Activated CD8-positive, alpha-beta memory T cell treated with anti-CD3 and anti-CD28 coated beads, Interleukin-2, amount 50 U/mL, for 4 hours (primary cell): ENCODE results near the gene ZNF429.
A peak's percentile ranks its signal among the peaks of the same experiment; 100 is the strongest.
"Not testable (repeated sequence)": the region's sequence is repeated elsewhere in the genome, so short reads cannot be mapped to it uniquely, and the experiment has no call there.

ENCODE experiments used
- DNase-seq: peaks from one replicate; pipeline ENCODE4 v3.0.0-alpha.2; 2020

Gene ZNF429

DNA sequence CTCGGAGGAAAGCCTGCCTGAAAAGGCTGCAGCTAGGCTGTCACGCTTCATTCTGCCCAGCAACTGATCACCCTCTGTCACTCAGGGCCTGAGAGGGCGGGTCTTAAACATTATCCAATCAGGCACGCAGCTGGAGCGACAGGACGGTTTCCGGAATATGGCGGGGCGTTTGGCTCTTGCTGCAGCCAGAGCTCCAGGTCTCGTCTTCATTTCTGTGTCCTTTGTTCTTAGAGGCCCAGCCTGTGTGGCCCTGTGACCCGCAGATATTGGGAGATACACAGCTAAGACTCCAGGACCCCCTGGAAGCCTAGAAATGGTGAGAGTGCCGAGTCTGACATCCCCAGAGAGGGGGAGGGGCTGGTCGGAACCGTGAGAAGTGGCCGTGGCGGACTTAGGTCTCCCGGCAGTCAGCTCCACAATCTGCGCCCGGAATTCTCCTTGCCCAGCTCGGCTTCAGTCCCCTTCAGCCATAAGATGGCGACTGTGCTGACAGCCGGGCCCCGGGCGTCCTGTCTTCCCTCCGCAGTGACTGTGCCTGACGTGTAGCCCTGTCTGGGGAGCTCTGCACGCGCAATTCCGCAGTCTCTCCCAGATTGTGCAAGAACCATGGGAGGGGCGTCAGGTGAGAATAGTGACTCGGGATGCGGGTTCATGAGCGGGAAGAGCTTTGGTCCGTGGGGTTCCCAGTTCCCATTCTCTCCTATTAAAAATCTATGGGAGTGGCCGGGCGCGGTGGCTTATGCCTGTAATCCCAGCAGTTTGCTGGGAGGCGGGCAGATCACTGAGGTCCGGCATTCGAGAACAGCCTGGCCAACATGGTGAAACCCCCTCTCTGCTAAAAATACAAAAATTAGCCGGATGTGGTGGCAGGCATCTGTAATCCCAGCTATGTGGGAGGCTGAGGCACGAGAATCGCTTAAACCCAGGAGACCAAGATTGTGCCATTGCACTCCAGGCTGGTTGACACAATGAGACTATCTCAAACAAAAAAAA lies at the start of gene ZNF429:
ZNF429 (plus strand) TSS at position 144 of the 993 bp plus-strand sequence; CDS start at position 314, 170 bp downstream.
- peak; percentile 89 for DNase-seq

DNA sequence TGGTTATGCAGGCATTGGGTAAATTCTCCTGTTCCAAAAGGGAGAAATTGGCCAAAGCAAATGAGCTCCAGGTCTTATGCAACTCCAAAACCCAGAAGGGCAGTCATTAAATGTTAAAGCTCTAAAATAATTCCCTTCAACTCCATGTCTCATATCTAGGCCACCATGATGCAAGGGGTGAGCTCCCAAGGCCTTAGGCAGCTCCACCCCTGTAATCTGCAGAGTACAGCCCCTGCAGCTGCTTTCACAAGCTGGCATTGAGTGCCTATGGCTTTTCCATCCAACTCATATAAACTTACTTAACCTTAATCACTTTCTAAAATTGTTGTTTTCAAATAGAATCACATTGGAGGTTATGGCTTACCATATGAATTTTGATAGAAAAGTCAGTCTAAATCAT lies 44.7 kb upstream of the ZNF429 start:
- DNase-seq: no peak

DNA sequence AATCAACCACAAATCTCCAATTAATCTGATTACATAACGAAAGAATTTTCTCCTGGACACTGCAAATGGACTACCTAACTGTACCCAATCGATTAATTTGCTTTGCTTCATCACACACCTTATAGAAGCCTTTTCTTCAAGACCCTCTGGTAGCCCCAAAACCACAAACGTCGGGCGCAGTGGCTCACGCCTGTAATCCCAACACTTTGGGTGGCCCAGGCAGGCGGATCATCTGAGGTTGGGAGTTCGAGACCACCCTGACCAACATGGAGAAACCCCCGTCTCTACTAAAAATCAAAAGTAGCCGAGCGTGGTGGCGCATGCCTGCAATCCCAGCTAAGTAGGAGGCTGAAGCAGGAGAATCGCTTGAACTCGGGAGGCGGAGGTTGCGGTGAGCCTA lies 42.9 kb upstream of the ZNF429 start:
- DNase-seq: no peak

DNA sequence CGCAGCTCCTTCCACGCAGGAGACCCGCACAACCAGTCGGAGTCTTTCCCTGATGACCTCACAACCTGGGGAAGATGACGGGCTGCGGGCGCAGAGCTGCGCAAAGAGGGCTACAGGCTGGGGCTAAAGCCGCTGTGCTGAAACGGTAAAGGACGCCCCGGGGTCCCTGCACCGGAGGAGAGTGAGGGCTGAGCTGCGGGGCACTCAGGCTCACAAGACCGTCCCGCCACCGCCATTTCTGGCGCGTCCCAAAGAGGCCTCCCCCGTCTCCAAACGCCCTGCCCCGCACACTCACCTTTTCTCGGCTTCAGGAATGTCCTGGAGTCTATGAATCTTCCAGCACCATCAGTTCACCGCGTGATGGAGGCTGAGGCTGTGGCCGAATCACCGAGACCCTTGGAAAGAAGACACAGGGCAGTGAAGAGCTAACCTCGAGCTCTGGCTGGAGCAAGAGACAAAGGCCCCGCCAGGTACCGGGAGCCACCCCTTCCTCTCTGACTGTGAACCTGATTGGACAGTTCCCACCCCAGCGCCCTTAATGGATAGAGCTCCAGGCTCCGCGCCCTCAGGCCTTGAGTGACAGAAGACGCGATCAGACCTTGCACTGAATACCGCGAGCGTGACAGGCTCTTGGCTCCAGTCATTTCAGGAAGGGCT lies 41.8 kb upstream of the ZNF429 start:
- DNase-seq: no peak

DNA sequence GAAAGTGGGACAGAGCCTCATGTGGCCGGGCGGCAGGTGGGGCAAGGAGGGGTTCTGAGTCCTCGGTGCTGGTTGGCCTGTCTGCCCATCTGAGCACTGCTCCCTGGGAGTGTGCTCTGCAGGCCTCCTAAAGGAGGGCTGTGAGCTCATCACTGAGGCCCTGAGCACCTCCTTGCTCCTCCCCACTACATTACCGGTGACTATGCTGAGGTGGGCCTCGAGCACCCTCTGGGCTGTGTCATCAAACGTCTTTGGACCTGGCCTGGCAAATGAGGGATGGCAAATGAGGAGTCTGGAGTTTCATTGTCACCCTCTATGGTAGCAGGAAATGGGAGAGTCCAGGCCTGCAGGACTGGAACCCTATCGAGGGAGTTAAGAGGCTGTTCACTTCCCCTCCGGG lies 38.8 kb upstream of the ZNF429 start:
- DNase-seq: no peak

DNA sequence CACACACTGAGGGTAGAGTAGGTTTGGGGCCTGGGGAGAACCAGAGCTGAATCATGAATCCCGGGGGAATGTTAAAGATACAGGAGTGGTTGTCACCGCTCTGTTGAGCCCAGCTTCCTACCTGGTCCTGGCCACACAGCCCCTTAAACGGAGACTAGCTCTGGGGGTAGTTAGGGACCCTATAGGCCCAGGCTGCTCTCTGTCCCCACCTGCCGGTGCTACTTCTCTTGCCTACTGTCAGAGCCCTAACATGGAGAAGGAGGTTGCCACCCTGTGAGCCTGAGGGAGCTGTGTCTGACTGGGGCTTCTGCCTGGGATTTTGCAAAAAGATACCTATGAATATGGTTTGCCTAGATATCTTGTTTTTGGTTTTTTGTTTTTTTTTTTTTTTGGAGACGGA lies 36.6 kb upstream of the ZNF429 start:
- no peak for DNase-seq

DNA sequence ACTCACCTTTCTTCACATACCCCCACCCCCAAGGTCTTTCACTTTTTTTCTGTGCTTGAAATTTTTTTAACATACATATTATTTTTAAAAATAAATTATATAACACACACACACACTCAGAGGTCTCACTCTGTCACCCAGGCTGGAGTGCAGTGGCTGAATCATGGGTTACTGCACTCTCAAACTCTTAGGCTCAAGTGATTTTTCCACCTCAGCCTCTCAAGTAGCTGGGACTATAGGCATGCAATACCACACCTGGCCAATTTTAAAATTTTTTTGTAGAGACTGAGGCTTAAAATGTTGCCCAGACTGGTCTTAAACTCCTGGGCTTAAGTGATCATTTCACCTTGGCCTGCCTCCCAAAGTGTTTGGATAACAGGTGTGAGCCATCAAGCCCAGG lies 32.9 kb upstream of the ZNF429 start:
- DNase-seq: no peak

DNA sequence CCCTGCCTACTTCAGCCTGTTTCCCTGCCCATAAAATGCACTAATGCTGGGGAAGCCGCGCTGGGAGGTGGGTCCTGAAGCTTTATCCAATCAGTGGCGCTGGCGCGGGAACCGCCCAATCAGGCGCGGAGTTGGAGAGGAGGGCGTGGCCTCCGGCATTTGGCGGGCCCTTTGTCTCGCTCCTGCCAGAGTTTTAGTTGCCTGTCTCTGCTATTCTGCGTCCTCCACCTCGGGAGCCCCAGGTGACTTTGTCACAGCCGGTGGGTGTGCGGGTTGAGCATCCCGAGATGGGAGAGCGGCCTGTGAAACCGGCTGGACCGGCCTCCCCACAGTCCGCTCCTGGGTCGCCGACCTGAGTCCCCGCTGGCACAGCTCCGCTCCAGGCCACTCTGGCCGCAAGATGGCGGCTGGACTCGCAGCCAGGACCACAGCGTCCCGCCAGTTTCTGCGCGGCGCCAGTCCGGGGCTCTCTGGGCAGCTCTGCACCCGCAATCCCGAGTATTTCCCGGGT lies 30.7 kb upstream of the ZNF429 start:
- DNase-seq: peak; percentile 66

DNA sequence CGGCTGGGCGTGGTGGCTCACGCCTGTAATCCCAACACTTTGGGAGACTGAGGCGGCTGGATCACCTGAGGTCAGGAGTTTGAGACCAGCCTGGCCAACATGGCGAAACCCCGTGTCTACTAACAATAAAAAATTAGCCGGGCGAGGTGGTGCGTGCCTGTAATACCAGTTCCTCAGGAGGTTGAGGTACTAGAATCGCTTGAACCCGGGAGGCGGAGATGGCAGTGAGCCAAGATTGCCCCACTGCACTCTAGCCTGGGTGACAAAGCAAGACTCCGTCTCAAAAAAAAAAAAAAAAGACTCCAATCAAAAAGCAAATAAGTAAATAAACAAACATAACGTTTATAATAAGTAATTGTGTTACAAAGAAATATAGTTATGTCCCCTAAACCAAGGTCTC lies 23.0 kb upstream of the ZNF429 start:
- not testable (repeated sequence) for DNase-seq

DNA sequence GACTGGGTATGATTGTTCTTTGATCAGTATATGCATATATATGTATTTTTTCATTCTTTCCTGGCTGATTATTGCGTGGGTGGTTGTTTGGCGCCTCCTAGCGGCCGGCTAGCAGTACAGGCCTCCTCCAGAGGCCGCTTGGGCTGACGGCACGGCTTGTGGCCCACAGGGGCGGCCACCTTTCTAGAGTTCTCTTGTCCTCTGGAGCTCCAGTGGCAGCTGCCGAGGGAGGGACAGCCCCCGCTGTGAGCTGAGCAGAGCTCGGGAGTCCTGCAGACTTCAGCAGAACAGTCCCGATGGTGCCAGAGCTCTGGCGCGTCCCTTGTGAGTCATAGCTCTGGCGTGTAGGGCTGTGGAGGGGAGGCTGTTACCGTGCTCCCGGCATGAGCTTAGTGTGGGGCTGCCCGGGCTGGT lies 22.5 kb upstream of the ZNF429 start:
- peak; percentile 68 for DNase-seq

DNA sequence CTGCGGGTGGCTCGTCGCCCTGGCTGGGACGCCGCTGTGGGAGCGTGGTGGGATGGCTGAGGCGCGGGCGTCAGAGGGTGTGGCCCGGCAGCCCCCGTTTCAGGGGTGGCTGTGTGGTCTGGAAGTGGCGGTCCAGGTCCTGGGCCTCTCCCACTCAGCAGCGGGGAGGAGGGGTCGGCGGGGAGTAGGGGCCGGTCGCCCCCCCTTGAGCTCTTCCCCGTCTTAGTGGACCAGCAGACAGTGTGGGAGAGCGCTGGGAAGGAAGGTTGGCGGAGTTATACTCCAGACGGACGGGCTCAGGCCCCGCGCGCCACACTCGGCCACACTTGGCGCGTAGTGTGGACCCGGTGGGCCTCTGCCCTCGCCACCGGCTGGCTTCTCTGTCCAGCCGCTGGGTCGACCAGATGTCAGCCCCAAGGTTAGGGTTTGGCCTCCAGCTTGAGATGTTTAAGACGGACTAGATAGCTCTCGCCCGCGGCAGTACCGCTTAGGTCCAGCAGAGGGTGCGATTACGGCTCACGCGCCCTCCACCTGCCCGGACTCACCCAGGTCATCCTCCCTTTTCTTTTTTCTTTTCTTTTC lies 21.7 kb upstream of the ZNF429 start:
- DNase-seq: peak; percentile 64

DNA sequence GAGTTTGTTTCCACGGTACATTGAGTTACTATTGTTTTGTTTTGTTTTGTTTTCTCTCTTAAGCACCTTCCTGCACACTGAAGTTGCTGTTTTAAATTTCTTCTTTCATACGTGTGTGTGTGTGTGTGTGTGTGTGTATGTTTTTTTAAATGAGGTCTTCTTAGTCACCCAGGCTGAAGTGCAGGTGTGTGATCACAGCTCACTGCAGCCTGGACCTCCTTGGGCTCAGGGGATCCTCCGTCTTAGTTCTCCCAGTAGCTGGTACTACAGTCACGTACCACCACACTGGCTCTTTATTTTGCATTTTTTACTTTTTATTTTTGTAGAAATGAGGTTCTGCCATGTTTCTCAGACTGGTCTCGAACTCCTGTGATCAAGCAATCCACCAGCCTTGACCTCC lies 20.8 kb upstream of the ZNF429 start:
- DNase-seq: no peak

DNA sequence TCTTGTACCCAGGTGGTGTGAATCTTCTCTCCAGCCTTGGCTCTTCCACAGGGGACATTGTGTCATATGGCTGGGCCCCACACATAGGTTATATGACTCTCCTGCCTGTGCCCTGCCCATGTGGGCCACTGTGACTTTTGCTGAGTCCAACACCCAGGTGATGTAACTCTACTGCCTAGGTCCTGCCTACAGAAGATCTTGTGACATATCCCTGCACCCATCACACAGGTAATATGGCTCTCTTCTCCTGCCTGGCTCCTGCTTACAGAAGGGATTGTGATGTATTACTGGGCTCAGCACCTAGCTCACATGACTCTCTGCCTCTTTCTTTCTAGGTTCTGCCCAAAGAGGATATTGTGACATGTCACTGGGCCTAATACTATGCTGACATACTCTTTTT lies 19.5 kb upstream of the ZNF429 start:
- DNase-seq: no peak

DNA sequence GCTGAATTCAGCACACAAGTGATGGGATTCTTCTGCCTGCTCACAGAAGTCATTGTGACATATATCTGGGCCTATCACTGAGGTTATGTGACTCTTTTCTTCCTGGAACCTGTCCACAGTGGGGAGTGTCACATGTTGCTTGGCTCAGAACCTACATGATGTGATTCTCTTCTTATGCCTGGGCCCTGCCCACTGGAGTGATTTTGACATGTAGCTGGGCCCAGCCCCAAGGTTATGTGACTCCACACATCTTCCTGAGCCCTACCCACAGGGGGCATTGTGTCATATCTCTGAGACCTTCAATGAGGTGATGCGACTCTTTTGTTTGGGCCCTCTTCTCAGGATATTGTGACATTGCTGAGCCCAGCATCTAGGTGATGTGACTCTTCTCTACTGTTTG lies 17.4 kb upstream of the ZNF429 start:
- DNase-seq: no peak

DNA sequence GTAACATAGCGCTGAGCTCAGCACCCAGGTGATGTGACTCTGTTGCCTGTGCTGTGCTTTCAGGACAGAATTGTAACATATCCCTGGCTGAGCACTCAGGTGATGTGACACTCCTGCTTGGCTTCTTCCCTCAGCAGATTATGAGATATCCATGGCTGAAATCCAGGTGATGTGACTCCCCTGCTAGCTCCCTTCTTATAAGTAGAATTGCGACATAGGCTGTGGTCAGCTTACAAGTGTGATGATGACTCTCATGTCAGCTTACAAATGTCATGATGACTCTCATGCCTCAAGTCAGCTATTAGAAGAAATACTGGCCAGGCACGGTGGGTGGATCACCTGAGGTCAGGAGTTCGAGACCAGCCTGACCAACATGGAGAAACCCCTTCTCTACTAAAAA lies 14.3 kb upstream of the ZNF429 start:
- DNase-seq: no peak

DNA sequence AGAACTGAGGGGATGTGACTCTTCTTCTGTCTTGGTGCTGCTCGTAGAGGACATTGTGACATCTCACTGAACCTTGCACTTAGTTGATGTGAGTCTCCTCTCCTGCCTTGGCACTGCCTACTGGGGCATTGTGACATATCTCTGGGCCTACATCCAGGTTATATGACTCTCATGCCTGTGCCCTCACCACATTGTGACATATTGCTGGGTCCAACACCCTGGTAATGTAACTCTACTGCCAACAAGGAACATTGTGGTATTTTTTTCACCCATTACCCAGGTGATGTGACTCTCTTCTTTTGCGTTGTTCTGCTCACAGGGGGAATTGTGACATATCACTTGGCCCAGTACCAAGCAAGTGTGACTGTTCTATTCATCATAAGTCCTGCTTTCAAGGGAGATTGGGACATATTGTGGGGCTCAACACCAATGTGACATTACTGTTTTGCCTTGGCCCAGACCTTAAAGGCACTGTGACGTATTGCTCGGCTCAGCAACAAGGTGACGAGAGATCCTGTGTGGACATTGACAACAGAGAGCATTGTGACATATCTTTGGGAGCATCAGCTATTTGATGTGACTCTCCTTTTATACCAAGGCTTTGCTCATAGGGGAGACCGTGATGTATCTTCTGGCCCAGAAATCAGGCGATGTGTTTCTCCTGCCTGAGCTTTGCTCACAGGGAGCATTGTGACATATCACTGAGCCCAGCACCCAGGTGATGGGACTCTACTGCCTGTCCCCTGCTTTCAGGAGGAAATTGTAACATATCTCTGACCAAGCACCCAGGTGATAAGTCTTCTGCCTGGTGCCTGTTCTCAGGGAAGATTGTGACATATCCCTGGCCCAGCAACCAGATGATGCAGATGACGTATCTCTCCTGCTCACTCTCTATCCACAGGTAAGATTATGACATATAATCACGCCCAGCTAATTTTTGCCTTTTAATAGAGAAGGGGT lies 12.2 kb upstream of the ZNF429 start:
- no peak for DNase-seq

DNA sequence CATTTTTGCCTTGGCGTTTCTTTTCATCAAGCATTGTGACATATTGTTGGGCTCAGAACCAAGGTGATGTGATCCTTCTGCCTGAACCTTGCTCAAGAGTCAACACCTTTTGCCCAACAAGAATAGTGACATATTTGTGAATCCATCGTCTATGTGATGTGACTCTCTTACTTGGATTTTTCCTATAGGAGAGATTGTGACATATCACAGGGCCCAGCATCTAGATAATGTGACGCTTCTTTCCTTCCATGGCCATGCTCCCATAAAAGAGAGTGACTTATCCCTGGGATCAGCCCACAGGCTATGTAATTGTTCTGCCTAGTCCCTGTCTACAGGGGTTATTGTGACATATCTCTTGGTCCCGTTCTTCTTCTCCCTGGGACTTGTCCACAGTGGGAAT lies 8.5 kb upstream of the ZNF429 start:
- no peak for DNase-seq

DNA sequence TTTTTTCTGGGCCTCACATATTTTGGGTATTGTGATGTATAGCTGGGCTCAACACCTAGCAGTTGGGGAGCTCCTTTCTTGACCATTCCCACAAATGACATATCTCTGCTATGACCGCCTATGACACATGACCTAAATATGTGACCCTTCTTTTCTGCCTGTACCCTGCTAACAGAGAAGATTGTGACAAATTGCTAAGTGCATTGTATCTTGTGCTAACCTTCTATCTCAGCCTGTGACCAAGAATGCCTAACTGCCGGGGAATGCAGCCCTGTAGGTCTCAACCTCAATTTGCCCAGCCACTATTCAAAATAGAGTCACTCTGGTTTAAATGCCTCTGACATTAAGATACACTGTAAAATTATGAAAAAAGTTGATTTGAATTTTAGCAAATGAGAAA lies 6.8 kb upstream of the ZNF429 start:
- DNase-seq: no peak

DNA sequence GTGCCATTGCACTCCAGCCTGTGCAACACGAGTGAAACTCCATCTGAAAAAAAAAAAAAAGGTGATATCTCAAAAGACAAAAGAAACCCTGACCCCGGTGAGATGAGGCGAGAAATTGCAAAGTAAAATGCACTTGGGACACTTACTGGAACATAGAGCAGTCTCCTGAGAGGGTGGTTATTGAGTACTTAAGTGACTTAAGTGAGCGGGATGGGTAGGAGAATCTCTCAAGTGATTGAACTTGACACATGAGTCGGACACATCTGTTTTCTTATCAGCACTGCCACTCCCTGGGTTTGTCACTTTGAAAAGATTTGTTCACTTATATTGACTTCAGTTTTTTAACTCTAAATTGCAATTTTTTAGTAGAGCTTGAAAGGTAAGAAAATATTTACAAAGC lies 2.8 kb downstream of the ZNF429 start:
- DNase-seq: no peak

DNA sequence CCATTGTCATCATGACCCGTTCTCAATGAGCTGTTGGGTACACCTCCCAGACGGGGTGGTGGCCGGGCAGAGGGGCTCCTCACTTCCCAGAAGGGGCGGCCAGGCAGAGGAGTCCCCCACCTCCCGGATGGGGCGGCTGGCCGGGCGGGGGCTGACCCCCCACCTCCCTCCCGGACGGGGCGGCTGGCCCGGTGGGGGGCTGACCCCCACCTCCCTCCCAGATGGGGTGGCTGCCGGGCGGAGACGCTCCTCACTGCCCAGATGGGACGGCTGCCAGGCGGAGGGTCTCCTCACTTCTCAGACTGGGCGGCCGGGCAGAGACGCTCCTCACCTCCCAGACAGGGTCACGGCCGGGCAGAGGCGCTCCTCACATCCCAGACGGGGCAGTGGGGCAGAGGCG lies 5.7 kb downstream of the ZNF429 start:
- DNase-seq: not testable (repeated sequence)

DNA sequence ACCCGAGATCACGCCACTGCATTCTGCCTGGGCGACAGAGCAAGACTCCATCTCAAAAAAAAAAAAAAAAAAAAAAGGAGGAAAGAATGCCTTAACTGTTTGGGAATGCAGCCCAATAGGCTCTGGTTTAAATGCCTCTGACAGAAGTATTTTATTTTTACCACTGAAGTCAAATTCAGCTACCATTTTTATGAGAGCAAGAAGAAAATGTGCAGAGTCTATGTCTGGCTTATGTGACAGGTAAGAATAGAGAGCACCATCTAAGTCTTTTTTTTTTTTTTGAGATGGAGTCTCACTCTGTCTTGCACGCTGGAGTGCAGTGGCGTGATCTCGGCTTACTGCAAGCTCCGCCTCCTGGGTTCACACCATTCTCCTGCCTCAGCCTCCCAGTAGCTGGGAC lies 7.2 kb downstream of the ZNF429 start:
- DNase-seq: not testable (repeated sequence)

DNA sequence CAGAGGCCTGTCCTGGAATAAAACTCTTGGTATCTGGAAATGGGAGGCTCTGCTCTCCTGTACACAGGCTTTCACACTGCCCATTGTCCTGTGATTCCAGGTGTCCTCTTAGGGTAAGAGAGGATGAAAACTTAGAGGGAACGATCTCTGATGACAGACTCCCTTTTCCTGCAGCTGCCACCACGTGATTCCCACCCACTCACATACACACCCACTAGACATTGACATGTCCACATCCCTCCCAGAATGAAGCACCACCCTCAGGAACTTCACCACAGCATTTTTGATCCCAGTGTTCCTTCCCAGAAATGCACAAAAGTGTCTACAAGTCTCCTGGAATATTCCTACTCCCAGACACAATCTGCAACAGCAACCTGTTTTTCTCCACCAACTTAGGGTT lies 8.2 kb downstream of the ZNF429 start:
- DNase-seq: no peak
